Dedifferentiated amniotic fluid mesenchymal stem cell (primary cell): ENCODE measurements around the gene HSPA2.

Source experiments
- DNase-seq: peaks from one replicate; pipeline ENCODE4 v3.0.0-alpha.2; 2016; ENCODE audit errors: extremely low spot score

HSPA2 gene

GRCh38 chr14:64540208-64541202 is at the start of gene HSPA2:
HSPA2 (plus strand) TSS chr14:64540741; CDS start chr14:64540850, 109 bp downstream.
- DNase-seq: peak; percentile 99

DNA sequence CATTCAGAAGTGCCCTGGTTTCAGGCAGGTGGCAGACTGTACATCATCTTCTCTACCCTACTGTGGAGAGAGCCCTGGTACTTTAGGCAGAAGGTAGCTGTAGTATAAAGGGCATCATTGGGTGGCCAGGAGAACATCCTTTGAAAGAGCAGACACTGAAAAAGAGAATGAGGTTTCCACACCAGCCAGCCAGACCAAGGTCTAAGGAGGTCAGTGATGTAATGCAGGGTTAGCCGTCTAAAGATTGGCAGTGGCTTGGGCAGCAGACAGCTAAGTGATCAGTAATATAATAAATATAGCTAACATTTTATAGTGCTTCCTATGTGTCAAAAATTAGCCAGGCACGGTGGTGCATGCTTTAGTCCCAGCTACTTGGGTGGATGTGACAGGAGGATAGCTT is 48.9 kb upstream of the HSPA2 start:
- no peak for DNase-seq

DNA sequence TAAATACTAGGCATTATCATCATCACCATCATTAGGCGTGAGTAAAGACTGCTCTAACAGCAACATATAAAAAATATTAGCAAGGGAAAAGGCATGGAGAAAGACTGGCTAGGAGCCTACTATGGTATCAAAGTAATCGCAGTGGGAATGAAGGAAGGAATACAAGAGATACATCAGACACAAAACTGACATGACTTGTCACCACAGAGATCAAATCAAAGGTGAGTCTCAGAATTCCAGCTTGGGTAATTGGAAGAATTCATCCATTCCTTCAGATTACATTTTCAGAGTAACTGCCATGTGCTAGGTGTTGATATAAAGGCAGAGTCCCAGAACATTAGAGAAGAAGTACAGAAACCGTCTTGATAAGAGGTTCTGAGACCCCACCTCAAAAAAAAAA is 47.1 kb upstream of the HSPA2 start:
- no peak for DNase-seq

- no peak for DNase-seq
These were observed 45.3 kb upstream of the HSPA2 start for GRCh38 chr14:64495252-64495651.

- no peak for DNase-seq
These were observed 43.8 kb upstream of the HSPA2 start for GRCh38 chr14:64496764-64497163.

DNA sequence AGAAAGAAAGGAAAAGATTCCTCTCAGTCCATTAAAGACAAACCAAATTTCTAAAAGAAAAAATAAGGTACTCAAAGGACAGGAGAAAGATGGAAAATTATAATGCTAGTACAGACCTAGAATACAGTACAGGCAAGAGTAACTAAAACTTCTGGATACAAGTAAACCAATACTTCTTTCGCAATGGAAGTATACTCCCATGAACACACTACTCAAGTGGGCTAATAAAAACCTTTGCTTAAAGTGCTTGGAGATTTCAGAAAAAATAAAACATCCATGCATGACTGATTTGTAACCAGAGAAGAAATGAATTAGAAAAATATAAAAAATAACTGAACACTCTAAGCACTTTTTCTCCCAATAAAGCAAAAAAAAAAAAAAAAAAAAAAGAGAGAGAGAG is 40.5 kb upstream of the HSPA2 start:
- DNase-seq: no peak

DNA sequence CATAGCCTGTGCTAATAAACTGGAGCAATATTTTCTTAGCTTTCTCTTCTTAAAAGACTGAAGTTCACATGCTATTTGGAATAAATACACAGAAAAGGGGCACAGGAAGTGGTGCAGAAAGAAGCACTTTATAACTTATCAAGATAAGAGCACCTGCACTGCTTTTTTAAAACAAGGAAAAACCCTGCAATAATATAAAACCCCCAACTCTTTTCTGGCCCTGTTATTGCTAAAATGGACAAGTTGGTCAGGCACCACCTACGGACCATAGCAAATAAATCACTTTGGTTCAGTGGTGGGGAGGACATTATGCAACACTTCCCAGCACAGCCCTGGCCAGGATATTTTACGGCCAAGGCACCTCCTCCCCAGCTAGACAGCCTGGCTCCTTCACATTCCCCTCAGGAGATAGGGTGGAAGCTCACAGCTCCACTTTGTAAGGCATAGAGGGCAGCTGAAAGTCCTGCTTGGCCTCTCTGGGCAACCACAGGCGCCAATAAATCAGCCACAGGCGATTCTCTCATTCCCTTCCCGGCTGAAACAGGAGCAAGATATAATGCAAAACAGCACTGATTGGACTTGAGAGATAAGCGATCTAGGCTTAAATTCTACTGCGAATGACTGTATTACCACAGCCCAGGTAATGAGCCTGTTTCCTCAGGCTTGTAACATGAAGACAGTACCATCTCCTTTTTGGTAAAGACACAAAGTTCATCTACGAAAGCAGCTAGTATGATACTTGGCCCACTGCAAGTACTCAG is 39.0 kb upstream of the HSPA2 start:
- no peak for DNase-seq

DNA sequence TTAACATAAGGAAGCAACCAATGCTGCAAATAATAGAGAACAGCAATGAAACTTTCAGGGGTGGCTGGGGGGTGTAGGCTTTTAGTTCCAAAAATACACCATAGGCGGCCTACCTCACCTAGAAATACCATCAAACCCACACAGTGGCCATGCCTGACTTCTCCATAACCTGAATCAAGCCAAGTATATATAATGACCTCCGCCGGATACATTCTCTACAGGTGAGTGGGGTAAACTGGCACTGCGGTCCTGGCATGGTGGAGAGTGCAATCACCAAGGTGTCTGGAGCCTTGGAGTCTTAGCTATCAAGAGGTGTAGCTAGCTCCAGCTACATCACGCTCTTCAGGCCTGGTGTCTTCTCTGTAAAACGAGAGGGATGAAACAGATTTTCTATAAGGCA is 38.1 kb upstream of the HSPA2 start:
- no peak for DNase-seq

GRCh38 chr14:64502887-64503433 is 37.6 kb upstream of the HSPA2 start:
- DNase-seq: no peak

DNA sequence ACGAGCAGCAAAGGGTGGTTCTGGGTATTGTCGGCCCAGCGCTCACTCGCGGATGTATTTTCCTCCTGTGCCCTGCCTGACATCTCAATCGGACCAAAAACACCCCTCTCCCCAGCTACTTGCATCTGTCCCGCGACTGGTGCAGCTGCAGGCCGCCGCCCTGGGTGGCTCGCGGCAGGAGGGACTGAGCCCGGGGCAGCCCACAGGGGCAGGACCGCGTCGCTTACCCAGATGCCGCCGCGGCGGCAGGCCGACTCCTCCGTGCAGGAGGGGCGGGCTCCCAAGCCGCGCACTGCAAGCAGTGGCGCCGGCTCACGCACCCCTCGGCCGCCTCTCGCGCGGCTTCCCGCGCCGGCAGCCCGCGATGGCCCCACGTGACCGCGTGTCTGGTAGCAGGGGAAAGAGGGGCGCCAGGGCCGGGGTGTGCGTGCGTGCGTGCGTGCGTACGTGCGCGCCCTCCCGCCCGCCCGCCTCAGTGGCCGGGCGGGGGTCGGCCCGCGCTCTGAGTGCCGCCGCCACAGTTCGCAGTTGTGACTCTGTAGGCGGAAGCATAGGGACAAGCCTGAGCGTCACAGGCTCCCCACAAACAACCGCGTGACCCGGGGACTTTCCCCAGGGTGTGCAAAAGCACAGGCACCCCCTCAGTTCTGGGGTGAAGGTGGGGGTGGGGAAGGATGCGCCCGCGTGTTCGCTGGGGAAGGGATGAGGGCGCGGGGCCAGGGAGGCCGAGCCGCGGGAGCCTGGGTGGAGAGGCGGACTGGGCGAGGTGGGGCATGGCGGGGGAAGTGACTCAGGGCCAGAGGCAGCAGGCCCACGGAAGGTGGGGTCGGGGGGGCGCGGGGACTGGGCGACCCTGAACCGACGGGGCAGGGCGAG is 36.9 kb upstream of the HSPA2 start, which contains the start of gene ZBTB25:
Gene ZBTB25 (minus strand): TSS at position 405 of the 876 bp plus-strand sequence. CDS start 13,305 bp downstream, outside the sequence.
- DNase-seq: peak; percentile 88

- DNase-seq: peak; percentile 67
These were observed 36.1 kb upstream of the HSPA2 start, which contains the start of gene ZBTB1 for GRCh38 chr14:64504310-64504896. ZBTB1 (plus strand) TSS chr14:64504770; CDS start chr14:64521505, 16,735 bp downstream.

- peak; percentile 84 for DNase-seq
These were observed 35.4 kb upstream of the HSPA2 start for GRCh38 chr14:64504897-64505794.

GRCh38 chr14:64506721-64507120 is 33.8 kb upstream of the HSPA2 start:
- no peak for DNase-seq

DNA sequence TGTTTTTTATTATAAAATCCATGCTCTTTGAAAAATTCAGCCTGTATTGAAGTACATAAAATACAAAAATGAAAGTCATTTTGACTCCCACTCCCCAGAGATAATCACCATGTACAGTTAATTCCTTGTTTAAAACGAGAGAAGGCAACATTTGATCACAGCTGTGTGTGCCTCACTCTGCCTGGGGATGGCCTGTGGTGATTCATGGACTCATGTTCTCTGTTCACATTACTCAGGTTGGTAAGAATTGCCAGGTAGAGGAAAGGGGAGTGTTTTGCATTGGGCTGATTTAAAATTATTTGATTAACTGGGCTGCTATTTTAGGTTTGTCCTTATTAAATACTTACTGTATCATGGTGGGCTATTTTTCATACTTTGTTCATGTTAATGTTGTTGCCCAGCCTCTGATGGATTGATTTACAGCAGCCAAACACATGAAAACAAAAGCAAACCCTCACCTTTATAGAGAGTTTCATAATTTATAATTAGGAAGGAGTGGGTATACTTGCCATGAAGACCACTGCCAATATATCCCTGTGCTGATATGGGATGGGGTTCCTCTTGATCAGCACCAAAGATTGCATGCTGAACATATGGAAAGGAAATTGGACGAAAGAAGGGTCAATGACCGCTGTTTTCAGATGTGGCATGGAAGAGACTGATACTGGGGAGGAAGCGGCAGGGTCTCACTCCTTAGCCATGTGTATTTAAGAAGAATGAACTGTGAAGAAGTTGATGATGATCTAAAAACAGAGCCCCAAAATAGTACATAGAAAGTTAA is 33.0 kb upstream of the HSPA2 start:
- no peak for DNase-seq

GRCh38 chr14:64508215-64508776 is 32.2 kb upstream of the HSPA2 start:
- no peak for DNase-seq

DNA sequence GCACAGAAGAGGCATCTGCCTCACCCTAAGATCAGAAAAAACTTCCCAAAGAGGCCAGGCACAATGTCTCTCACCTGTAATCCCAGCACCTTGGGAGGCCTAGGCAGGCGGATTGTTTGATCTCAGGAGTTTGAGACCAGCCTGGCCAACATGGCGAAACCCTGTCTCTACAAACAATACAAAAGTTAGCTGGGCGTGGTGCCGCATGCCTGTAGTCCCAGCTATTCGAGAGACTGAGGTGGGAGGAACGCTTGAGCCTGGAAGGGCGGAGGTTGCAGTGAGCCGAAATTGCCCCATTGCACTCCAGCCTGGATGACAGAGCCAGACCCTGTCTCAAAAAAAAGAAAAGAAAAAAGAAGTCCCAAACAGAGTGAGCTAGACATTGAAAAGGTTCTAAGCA is 31.5 kb upstream of the HSPA2 start:
- no peak for DNase-seq

DNA sequence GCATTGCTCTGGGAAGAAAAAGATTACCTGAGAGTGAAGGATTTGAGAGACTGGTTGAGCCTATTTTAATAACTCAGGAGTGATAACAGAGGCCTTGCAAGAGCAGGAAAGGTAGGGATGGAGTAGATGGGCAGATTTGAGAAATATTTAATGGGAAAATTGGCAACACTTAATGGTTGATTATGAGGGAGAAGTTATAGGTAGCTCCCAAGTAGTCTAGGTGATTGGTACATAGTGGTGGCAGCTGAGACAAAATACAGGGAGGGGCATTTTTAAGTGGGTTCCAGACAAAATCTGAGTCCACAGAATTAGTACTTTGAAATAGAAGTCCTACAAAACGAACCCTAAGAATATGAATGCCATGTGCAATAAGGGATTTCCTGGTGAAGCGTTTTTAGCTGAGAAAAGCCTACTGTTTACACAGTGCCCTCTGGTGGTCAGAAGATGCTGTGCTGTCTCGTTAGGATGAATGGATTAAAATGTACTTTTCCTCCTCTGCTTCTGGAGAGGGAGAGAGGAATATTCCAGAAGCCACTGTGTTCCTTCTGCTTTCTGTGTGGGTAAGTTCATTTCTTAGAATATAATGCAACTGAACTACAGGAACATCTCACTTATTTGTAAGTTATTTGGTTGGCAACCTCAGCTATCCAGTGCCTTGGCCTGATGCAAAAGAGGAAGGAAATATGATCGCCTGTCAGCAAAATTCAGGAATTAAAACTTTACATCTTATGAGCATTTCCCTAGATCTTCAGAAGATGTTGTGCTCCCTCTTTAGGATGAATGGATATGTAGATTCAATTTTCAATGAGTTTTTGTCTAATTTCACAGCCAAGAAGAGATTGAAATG is 29.5 kb upstream of the HSPA2 start:
- peak; percentile 48 for DNase-seq

- no peak for DNase-seq
These were observed 27.3 kb upstream of the HSPA2 start for GRCh38 chr14:64513271-64513670.
